H1 (cell line): Measurements from ENCODE around the gene CYREN. TPM values are rescaled to one million over a fixed set of nuclear protein-coding genes. Genes with fewer than 3 reads are reported as not detected.
A peak's percentile ranks its signal among the peaks of the same experiment; 100 is the strongest.

ENCODE experiments used
- CTCF ChIA-PET: fragments of 300-600 bp; sonication (Branson Sonifier 250); formaldehyde crosslinking; loops from one replicate; lab custom pipeline; 2021; ENCODE audit not compliant: partially characterized antibody; lab: Charles Lee
- POLR2A ChIA-PET: fragments of 300-600 bp; sonication (Branson Sonifier 250); formaldehyde crosslinking; loops from one replicate; lab custom pipeline; 2021; ENCODE audit warnings: inconsistent platforms; ENCODE audit not compliant: partially characterized antibody; lab: Charles Lee
- DNase-seq, 2 experiments: peaks; one replicate each; pipeline versions ENCODE4 v3.0.0 to v3.0.0-alpha.2; 2010 to 2022; ENCODE audit warnings: low spot score in 2 of 2, low read depth in 1 of 2, mixed read lengths in 1 of 2
- FAIRE-seq: peaks from 2 replicates; lab custom pipeline; 2011; peaks lifted over from hg19 to GRCh38; lab: Jason Lieb, UNC
- H2AFZ ChIP-seq: 2 replicates; pipeline ENCODE4 v1.8.1; 2012; ENCODE audit warnings: low read length, inconsistent platforms
- H2AK5ac ChIP-seq: 2 replicates; pipeline ENCODE4 v1.6.1; 2013; ENCODE audit warnings: low read depth, low read length
- H2BK120ac ChIP-seq: replicated peaks from 2 replicates; pipeline ENCODE3; 2013; ENCODE audit warnings: low read depth, low read length, inconsistent platforms
- H2BK12ac ChIP-seq: 2 replicates; pipeline ENCODE4 v1.6.1; 2013; ENCODE audit warnings: low read depth, low read length
- H2BK15ac ChIP-seq: 2 replicates; pipeline ENCODE4 v1.6.1; 2013; ENCODE audit warnings: low read length
- H2BK20ac ChIP-seq: 2 replicates; pipeline ENCODE4 v1.6.1; 2013; ENCODE audit warnings: low read length
- H2BK5ac ChIP-seq: 2 replicates; pipeline ENCODE4 v1.6.1; 2013; ENCODE audit warnings: low read depth, low read length
- H3K14ac ChIP-seq: 2 replicates; pipeline ENCODE4 v1.6.1; 2013; ENCODE audit warnings: inconsistent platforms; ENCODE audit not compliant: insufficient read length
- H3K18ac ChIP-seq: 2 replicates; pipeline ENCODE4 v1.6.1; 2013; ENCODE audit warnings: low read length; ENCODE audit errors: extremely low read depth
- H3K23ac ChIP-seq: 2 replicates; pipeline ENCODE4 v1.6.1; 2013; ENCODE audit warnings: inconsistent platforms; ENCODE audit not compliant: insufficient read length
- H3K23me2 ChIP-seq: 2 replicates; pipeline ENCODE4 v1.6.1; 2013; ENCODE audit warnings: low read depth, low read length
- H3K27ac ChIP-seq: 2 replicates; pipeline ENCODE4 v1.6.1; 2011; ENCODE audit warnings: low read depth, low read length, inconsistent platforms
- H3K27me3 ChIP-seq, 4 experiments: replicated peaks in 1 of 4; 1 replicate in 1 of 4; 2 replicates in 3 of 4; pipeline versions ENCODE4 v1.6.1 to v1.8.1; 2011 to 2013; ENCODE audit warnings: low read length in 3 of 4, mild to moderate bottlenecking in 3 of 4, inconsistent platforms in 2 of 4, mixed read lengths in 2 of 4, moderate library complexity in 1 of 4; ENCODE audit not compliant: control insufficient read depth in 3 of 4, insufficient read depth in 3 of 4; ENCODE audit errors: extremely low read depth in 1 of 4
- H3K36me3 ChIP-seq, 4 experiments: 2 replicates each; pipeline versions ENCODE4 v1.6.1 to v1.8.1; 2011 to 2013; ENCODE audit warnings: mild to moderate bottlenecking in 4 of 4, low read length in 3 of 4, moderate library complexity in 2 of 4, control low read depth in 1 of 4, inconsistent platforms in 1 of 4; ENCODE audit not compliant: insufficient read depth in 4 of 4, control insufficient read depth in 2 of 4
- H3K4ac ChIP-seq: replicated peaks from 2 replicates; pipeline ENCODE3; 2013; ENCODE audit warnings: low read length, low read depth, mixed read lengths, inconsistent platforms; ENCODE audit not compliant: insufficient read length
- H3K4me1 ChIP-seq, 4 experiments: replicated peaks in 1 of 4; 1 replicate in 1 of 4; 2 replicates in 3 of 4; pipeline versions ENCODE4 v1.6.1 to v1.8.1; 2011 to 2013; ENCODE audit warnings: low read length in 3 of 4, inconsistent platforms in 2 of 4, mixed read lengths in 1 of 4; ENCODE audit not compliant: insufficient read depth in 4 of 4, control insufficient read depth in 3 of 4
- H3K4me2 ChIP-seq, 2 experiments: 2 replicates each; pipeline versions ENCODE4 v1.6.1 to v1.8.1; 2011 to 2013; ENCODE audit warnings: low read depth in 2 of 2, low read length in 2 of 2, control low read depth in 1 of 2, inconsistent platforms in 1 of 2, mild to moderate bottlenecking in 1 of 2; ENCODE audit not compliant: insufficient read depth in 1 of 2
- H3K4me3 ChIP-seq, 4 experiments: fragments of 200-600, 300-600 bp in 1 of 4; sonication (generic), shearing (Covaris generic), sonication (Bioruptor Twin) in 1 of 4; 2 replicates each; pipeline versions ENCODE4 v1.5.1 to v1.8.1; 2011 to 2016; ENCODE audit warnings: low read length in 4 of 4, low read depth in 3 of 4, control low read depth in 2 of 4, inconsistent platforms in 2 of 4, mild to moderate bottlenecking in 2 of 4, mixed read lengths in 1 of 4, moderate library complexity in 1 of 4; ENCODE audit not compliant: insufficient read depth in 2 of 4; ENCODE audit errors: extremely low read depth in 1 of 4
- H3K56ac ChIP-seq: replicated peaks from 2 replicates; pipeline ENCODE3; 2013; ENCODE audit warnings: low read depth, mild to moderate bottlenecking, mixed read lengths, low read length, inconsistent platforms; ENCODE audit not compliant: insufficient read length
- H3K79me1 ChIP-seq: 2 replicates; pipeline ENCODE4 v1.6.1; 2013; ENCODE audit warnings: low read depth, low read length, control low read depth
- H3K79me2 ChIP-seq, 2 experiments: 2 replicates each; pipeline versions ENCODE4 v1.6.1 to v1.8.1; 2012 to 2013; ENCODE audit warnings: low read length in 2 of 2, mild to moderate bottlenecking in 2 of 2, inconsistent platforms in 1 of 2; ENCODE audit not compliant: insufficient read depth in 2 of 2, control insufficient read depth in 1 of 2
- H3K9ac ChIP-seq, 4 experiments: replicated peaks in 1 of 4; 1 replicate in 1 of 4; 2 replicates in 3 of 4; pipeline versions ENCODE4 v1.6.1 to v1.8.1; 2011 to 2013; ENCODE audit warnings: low read depth in 3 of 4, low read length in 3 of 4, control low read depth in 2 of 4, mild to moderate bottlenecking in 2 of 4, moderate library complexity in 2 of 4, inconsistent platforms in 1 of 4; ENCODE audit errors: extremely low read depth in 1 of 4
- H3K9me3 ChIP-seq, 2 experiments: 2 replicates each; pipeline versions ENCODE4 v1.6.1 to v1.8.1; 2012 to 2013; ENCODE audit warnings: mild to moderate bottlenecking in 2 of 2, moderate library complexity in 2 of 2, control low read depth in 1 of 2, inconsistent platforms in 1 of 2, low read depth in 1 of 2, low read length in 1 of 2, mixed read lengths in 1 of 2; ENCODE audit not compliant: insufficient read depth in 2 of 2
- H4K20me1 ChIP-seq, 2 experiments: replicated peaks in 1 of 2; 2 replicates each; pipeline versions ENCODE3 to v1.8.1; 2011 to 2013; ENCODE audit warnings: inconsistent platforms in 2 of 2, low read length in 2 of 2, mild to moderate bottlenecking in 1 of 2; ENCODE audit not compliant: insufficient read depth in 2 of 2, control insufficient read depth in 1 of 2
- H4K5ac ChIP-seq: 2 replicates; pipeline ENCODE4 v1.6.1; 2013; ENCODE audit warnings: low read length, low read depth, mixed read lengths, inconsistent platforms; ENCODE audit not compliant: insufficient read length
- H4K8ac ChIP-seq: 2 replicates; pipeline ENCODE4 v1.8.0; 2013; ENCODE audit warnings: mild to moderate bottlenecking, moderate library complexity, low read length, inconsistent platforms; ENCODE audit not compliant: insufficient read depth; ENCODE audit errors: extremely low read depth
- H4K91ac ChIP-seq: replicated peaks from 2 replicates; pipeline ENCODE3; 2013; ENCODE audit warnings: low read length, mixed read lengths, inconsistent platforms; ENCODE audit not compliant: insufficient read length
- CREB1 ChIP-seq: IDR thresholded peaks from 2 replicates; pipeline ENCODE4 v1.6.1; 2012; ENCODE audit warnings: inconsistent platforms
- E2F6 ChIP-seq: IDR thresholded peaks from 2 replicates; pipeline ENCODE4 v1.6.1; 2012; ENCODE audit warnings: inconsistent platforms
- EP300 ChIP-seq, 2 experiments: IDR thresholded peaks; 1 replicate in 1 of 2; 2 replicates in 1 of 2; pipeline ENCODE4 v1.6.1; 2011 to 2012; ENCODE audit warnings: low read depth in 2 of 2, low read length in 2 of 2, mild to moderate bottlenecking in 2 of 2, borderline replicate concordance in 1 of 2, inconsistent platforms in 1 of 2, moderate library complexity in 1 of 2
- GABPA ChIP-seq: IDR thresholded peaks from 2 replicates; pipeline ENCODE4 v1.6.1; 2011; ENCODE audit warnings: mild to moderate bottlenecking, low read length, moderate library complexity, borderline replicate concordance; ENCODE audit not compliant: insufficient read depth
- KDM1A ChIP-seq: fragments of 200-600, 300-600 bp; sonication (generic); IDR thresholded peaks from 2 replicates; pipeline ENCODE4 v1.7.1; 2016; ENCODE audit warnings: mild to moderate bottlenecking, low read length, borderline replicate concordance
- KDM4A ChIP-seq: IDR thresholded peaks from one replicate; pipeline ENCODE4 v1.7.1; 2012; ENCODE audit warnings: low read depth, mild to moderate bottlenecking, moderate library complexity, low read length, inconsistent platforms; ENCODE audit not compliant: severe bottlenecking
- MAFK ChIP-seq: IDR thresholded peaks from 2 replicates; pipeline ENCODE4 v1.6.1; 2012; ENCODE audit warnings: low read depth, mild to moderate bottlenecking, improper control_type of control experiment, low read length
- NRF1 ChIP-seq: IDR thresholded peaks from 2 replicates; pipeline ENCODE4 v1.6.1; 2011; ENCODE audit warnings: mild to moderate bottlenecking, low read depth, low read length, improper control_type of control experiment
- RAD21 ChIP-seq, 2 experiments: IDR thresholded peaks in 1 of 2; conservative IDR thresholded peaks in 1 of 2; 2 replicates each; pipeline ENCODE4 v1.6.1; 2011; ENCODE audit warnings: low read depth in 2 of 2, low read length in 2 of 2, improper control_type of control experiment in 1 of 2, inconsistent platforms in 1 of 2, mild to moderate bottlenecking in 1 of 2, moderate library complexity in 1 of 2
- SIX5 ChIP-seq: IDR thresholded peaks from 2 replicates; pipeline ENCODE4 v1.6.1; 2011; ENCODE audit warnings: mild to moderate bottlenecking, low read depth, low read length
- SP1 ChIP-seq: IDR thresholded peaks from 2 replicates; pipeline ENCODE4 v1.6.1; 2011; ENCODE audit warnings: low read depth, low read length
- TEAD4 ChIP-seq: IDR thresholded peaks from 2 replicates; pipeline ENCODE4 v1.6.1; 2012; ENCODE audit warnings: low read depth, low read length, inconsistent platforms, mixed read lengths
- WGBS, 2 experiments: shearing (Covaris generic) in 1 of 2; methylation state at CpG; one replicate each; pipeline versions ENCODE4 v1.1.6 to v1.1.7; 2013 to 2015; ENCODE audit warnings: low lambda C conversion rate in 2 of 2, mixed read lengths in 2 of 2, inconsistent platforms in 1 of 2, low coverage in 1 of 2, missing lambda C conversion rate in 1 of 2; ENCODE audit not compliant: insufficient replicate concordance in 2 of 2, insufficient coverage in 1 of 2, insufficient read length in 1 of 2; ENCODE audit errors: extremely low coverage in 1 of 2, missing lambda C conversion rate in 1 of 2; 5-methylcytosine and 5-hydroxymethylcytosine counted together
- polyA plus RNA-seq, 7 experiments: library from polyadenylated mRNA; depleted of rRNA in 3 of 7; stranded (reverse) in 5 of 7; unstranded in 2 of 7; fragments of >200 nt in 5 of 7; fragments of 200-250 nt in 2 of 7; gene quantifications; 1 replicate in 5 of 7; 2 replicates in 1 of 7; 4 replicates in 1 of 7; pipeline versions ENCODE4 v1.2.1 to v1.2.3, GENCODE V29; 2011 to 2013; ENCODE audit warnings: missing spikeins in 2 of 7, mixed read lengths in 2 of 7
- total RNA-seq: library from RNA; stranded (reverse); fragmentation: NEBNext Ultra II Directional; extraction: Animal tissue kit (Norgen Biotek cat#: 25700); gene quantifications from 2 replicates; pipeline ENCODE4 v1.2.1, GENCODE V29; 2021

CYREN gene
- total and polyA plus RNA-seq, 2 of the 8 experiments (the other 6 are each of a cell fraction or from before 2014, with no cell fraction given): 25.1 to 46.2 TPM

DNA sequence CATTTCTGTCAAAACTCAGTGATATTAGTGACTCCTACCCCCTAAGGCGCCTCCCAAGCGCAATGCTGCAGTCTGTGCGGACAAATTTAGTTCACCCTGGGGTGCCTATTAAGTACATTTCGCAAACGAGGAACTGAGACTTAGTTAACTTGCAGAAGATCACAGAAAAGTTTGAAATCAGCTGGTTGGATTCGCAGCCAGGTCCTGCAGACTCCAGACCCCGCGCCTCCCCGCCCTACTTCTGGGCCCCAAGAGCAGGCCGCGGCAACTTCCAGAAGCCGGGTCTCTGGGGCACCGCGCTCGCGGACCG, 588 bp downstream of the CYREN start:
- no peak for TF ChIP-seq SP1
- no peak for TF ChIP-seq TEAD4
- TF ChIP-seq CREB1: no peak
- TF ChIP-seq KDM4A: no peak
- no peak for TF ChIP-seq RAD21 (IDR thresholded peaks at IDR 0.05 in 1 of 2, conservative IDR thresholded peaks at IDR 0.05 in 1 of 2; ENCODE audit: low read depth in 2 of 2, low read length in 2 of 2)
- TF ChIP-seq GABPA: no peak
- no peak for TF ChIP-seq KDM1A
- TF ChIP-seq NRF1: no peak
- no peak for TF ChIP-seq EP300 (IDR thresholded peaks at IDR 0.05; ENCODE audit: borderline replicate concordance in 1 of 2, low read depth in 2 of 2, low read length in 2 of 2)
- TF ChIP-seq E2F6: no peak
- no peak for TF ChIP-seq SIX5
- no peak for TF ChIP-seq MAFK
- Histone ChIP-seq H3K79me2 (peaks cover 0 to 20% of the 10 kb centered on the region in 2 experiments; a peak in 2 of 4 replicates), H3K56ac (peak overlapping the region; percentile 43), H2AFZ (no peak overlapping the region; the same call in 1 of the 2 replicates), H2BK15ac (no peak overlapping the region), H2BK5ac (peak overlapping the region; percentile 93), H3K4me3 (peak overlapping the region; percentile 60 to 81 (median 72)), H2BK20ac (no peak overlapping the region), H3K79me1 (no peaks in the 10 kb centered on the region; the same call in 1 of the 2 replicates), H3K9ac (peak overlapping the region; percentile 59 to 91 (median 80)), H3K14ac (no peak overlapping the region), H3K27ac (peak overlapping the region; percentile 89), H3K4me1 (peaks cover 1 to 16% (median 3%) of the 10 kb centered on the region in 4 experiments; a peak in 4 of 7 replicates), H2BK12ac (no peak overlapping the region), H4K5ac (peak overlapping the region; percentile 91), H3K4ac (peak overlapping the region; percentile 2), H3K23me2 (no peaks in the 10 kb centered on the region; the same call in 1 of the 2 replicates), H4K8ac (peak overlapping the region; percentile 91; the same call in 1 of the 2 replicates), H4K20me1 (peaks cover 0 to 4% of the 10 kb centered on the region in 2 experiments), H2BK120ac (no peak overlapping the region), H3K27me3 (no peaks in the 10 kb centered on the region), H3K4me2 (peak overlapping the region; percentile 80 to 85), H3K18ac (no peak overlapping the region; the same call in none of the 2 replicates), H3K23ac (no peak overlapping the region), H4K91ac (peak overlapping the region; percentile 83), H3K36me3 (peaks cover 16 to 38% (median 32%) of the 10 kb centered on the region in 4 experiments), H2AK5ac (no peak overlapping the region), H3K9me3 (no peaks in the 10 kb centered on the region)
- CTCF ChIA-PET: interaction anchor here (0.7 to 2.5 kb wide), 12 partner anchors 8 to 524 kb away, joined by 3 to 12 read pairs (median 4); partner anchors contain the start of gene AGBL3
- FAIRE-seq (no peak), DNase-seq (no peak)
- WGBS, 2 experiments: 6% methylated on average over 5 of the region's 17 CpGs; no CpG with 5 or more reads in 1 of the 2 experiments
- POLR2A ChIA-PET: interaction anchor here (1.4 to 4.7 kb wide), 6 partner anchors 9 to 184 kb away, joined by 4 to 32 read pairs (median 6); partner anchors contain the start of gene AGBL3
